HG03097 (cell line): ENCODE data around the gene HOXB6.

Source experiments
- ATAC-seq: cut with Tn5 transposase; IDR thresholded peaks from one replicate; pipeline ENCODE4 v1.9.1; 2021; ENCODE audit not compliant: unreplicated experiment, low FRiP score

The HOXB6 gene

GRCh38 chr17:48636177-48637018, 31.6 kb upstream of the HOXB6 start:
- ATAC-seq, result peak; percentile 60

- ATAC-seq, result no peak
These were observed 29.9 kb upstream of the HOXB6 start for GRCh38 chr17:48634493-48635208.

- ATAC-seq, result no peak
These were observed 28.5 kb upstream of the HOXB6 start for GRCh38 chr17:48633266-48633677.

- no peak for ATAC-seq
These were observed 27.9 kb upstream of the HOXB6 start for GRCh38 chr17:48632579-48633265.

GRCh38 chr17:48631693-48632578, 27.1 kb upstream of the HOXB6 start:
- ATAC-seq, result no peak

GRCh38 chr17:48630925-48631692, 26.3 kb upstream of the HOXB6 start:
- no peak for ATAC-seq

- ATAC-seq, result no peak
These were observed 25.5 kb upstream of the HOXB6 start for GRCh38 chr17:48630009-48630924.

GRCh38 chr17:48629411-48629759, 24.6 kb upstream of the HOXB6 start:
- no peak for ATAC-seq

- ATAC-seq, result no peak
These were observed 24.0 kb upstream of the HOXB6 start for GRCh38 chr17:48628649-48629410.

GRCh38 chr17:48627623-48628521, 23.1 kb upstream of the HOXB6 start:
- no peak for ATAC-seq

GRCh38 chr17:48627118-48627597, 22.4 kb upstream of the HOXB6 start:
- no peak for ATAC-seq

GRCh38 chr17:48626245-48627117, 21.7 kb upstream of the HOXB6 start, which contains the start of gene HOXB9:
TSS of gene HOXB9 (minus strand) at chr17:48626358. CDS start at chr17:48626269, 89 bp downstream.
- ATAC-seq, result no peak

GRCh38 chr17:48625495-48626244, 20.9 kb upstream of the HOXB6 start:
- ATAC-seq, result no peak

GRCh38 chr17:48624544-48625494, 20.0 kb upstream of the HOXB6 start:
- no peak for ATAC-seq
